ENCODE measurements around the gene SOCS6. TPM values are rescaled to one million over a fixed set of nuclear protein-coding genes. Genes with fewer than 3 reads are reported as not detected.

The SOCS6 gene
- total RNA-seq, 1 donor from 2014 or later = 39.0 TPM

- DNase-seq (ENCODE audit: low spot score, unreplicated experiment) = no peak
- H3K27ac Mint-ChIP-seq = peak overlapping the region; percentile 60
- TF ChIP-seq CTCF (IDR thresholded peaks at IDR 0.05; ENCODE audit: unreplicated experiment) = no peak
- no peaks in the 10 kb centered on the region for H3K27me3 Mint-ChIP-seq
- H3K9me3 Mint-ChIP-seq (ENCODE audit: low read depth) = peaks cover 4% of the 10 kb centered on the region
- peaks cover 3% of the 10 kb centered on the region for H3K4me1 Mint-ChIP-seq (ENCODE audit: low read depth)
- H3K4me3 Mint-ChIP-seq (ENCODE audit: low read depth) = no peak overlapping the region
- peaks cover 23% of the 10 kb centered on the region for H3K36me3 Mint-ChIP-seq (ENCODE audit: insufficient read depth)
Measured at GRCh38 chr18:70331456-70332097, 42.7 kb downstream of the SOCS6 start.

- Mint-ChIP-seq H3K27ac (no peak overlapping the region), H3K27me3 (no peaks in the 10 kb centered on the region), H3K4me3 (ENCODE audit: low read depth) (no peak overlapping the region), H3K4me1 (ENCODE audit: low read depth) (peaks cover 7% of the 10 kb centered on the region), H3K36me3 (ENCODE audit: insufficient read depth) (peaks cover 25% of the 10 kb centered on the region), H3K9me3 (ENCODE audit: low read depth) (peaks cover 4% of the 10 kb centered on the region)
- DNase-seq (ENCODE audit: low spot score, unreplicated experiment) = no peak
- no peak for TF ChIP-seq CTCF (IDR thresholded peaks at IDR 0.05; ENCODE audit: unreplicated experiment)
Measured at GRCh38 chr18:70332694-70333093, 43.8 kb downstream of the SOCS6 start.

- no peak for DNase-seq (ENCODE audit: low spot score, unreplicated experiment)
- Mint-ChIP-seq H3K27me3 (no peaks in the 10 kb centered on the region), H3K4me3 (ENCODE audit: low read depth) (no peak overlapping the region), H3K36me3 (ENCODE audit: insufficient read depth) (peaks cover 23% of the 10 kb centered on the region), H3K4me1 (ENCODE audit: low read depth) (peaks cover 7% of the 10 kb centered on the region), H3K27ac (no peak overlapping the region), H3K9me3 (ENCODE audit: low read depth) (peaks cover 4% of the 10 kb centered on the region)
- TF ChIP-seq CTCF (IDR thresholded peaks at IDR 0.05; ENCODE audit: unreplicated experiment) = no peak
Measured at GRCh38 chr18:70333316-70333715, 44.5 kb downstream of the SOCS6 start.

- Mint-ChIP-seq H3K4me3 (ENCODE audit: low read depth) (no peak overlapping the region), H3K27ac (no peak overlapping the region), H3K27me3 (no peaks in the 10 kb centered on the region), H3K9me3 (ENCODE audit: low read depth) (peaks cover 4% of the 10 kb centered on the region), H3K4me1 (ENCODE audit: low read depth) (peaks cover 7% of the 10 kb centered on the region), H3K36me3 (ENCODE audit: insufficient read depth) (peaks cover 22% of the 10 kb centered on the region)
- no peak for DNase-seq (ENCODE audit: low spot score, unreplicated experiment)
- no peak for TF ChIP-seq CTCF (IDR thresholded peaks at IDR 0.05; ENCODE audit: unreplicated experiment)
Measured at GRCh38 chr18:70333757-70334156, 44.9 kb downstream of the SOCS6 start.

- Mint-ChIP-seq H3K4me3 (ENCODE audit: low read depth) (no peak overlapping the region), H3K36me3 (ENCODE audit: insufficient read depth) (peaks cover 26% of the 10 kb centered on the region), H3K27me3 (no peaks in the 10 kb centered on the region), H3K4me1 (ENCODE audit: low read depth) (peaks cover 7% of the 10 kb centered on the region), H3K9me3 (ENCODE audit: low read depth) (peaks cover 4% of the 10 kb centered on the region), H3K27ac (no peak overlapping the region)
- no peak for TF ChIP-seq CTCF (IDR thresholded peaks at IDR 0.05; ENCODE audit: unreplicated experiment)
- DNase-seq (ENCODE audit: low spot score, unreplicated experiment) = no peak
Measured at GRCh38 chr18:70334264-70334663, 45.4 kb downstream of the SOCS6 start.
